NCI-H2196 (cell line): ENCODE data around the gene KLHDC9.
"Not testable (repeated sequence)": the region's sequence is repeated elsewhere in the genome, so short reads cannot be mapped to it uniquely, and the experiment has no call there.

Source experiments
- DNase-seq: peaks from one replicate; lab custom pipeline; 2025; ENCODE audit not compliant: unreplicated experiment; lab: John Stamatoyannopoulos, UW

The KLHDC9 gene, protein sequence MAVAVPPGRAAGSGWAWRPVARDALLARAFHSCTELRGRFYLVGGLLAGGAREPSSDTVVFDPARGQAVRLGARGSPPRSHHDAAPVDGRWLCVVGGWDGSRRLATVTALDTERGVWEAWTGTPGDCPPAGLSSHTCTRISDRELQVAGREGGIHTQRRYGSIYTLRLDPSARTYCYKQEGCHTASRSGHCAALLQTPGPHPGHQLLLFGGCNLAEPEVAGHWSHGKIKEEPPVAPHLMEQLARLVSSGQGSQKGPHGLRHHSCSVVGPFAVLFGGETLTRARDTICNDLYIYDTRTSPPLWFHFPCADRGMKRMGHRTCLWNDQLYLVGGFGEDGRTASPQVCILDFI

DNA sequence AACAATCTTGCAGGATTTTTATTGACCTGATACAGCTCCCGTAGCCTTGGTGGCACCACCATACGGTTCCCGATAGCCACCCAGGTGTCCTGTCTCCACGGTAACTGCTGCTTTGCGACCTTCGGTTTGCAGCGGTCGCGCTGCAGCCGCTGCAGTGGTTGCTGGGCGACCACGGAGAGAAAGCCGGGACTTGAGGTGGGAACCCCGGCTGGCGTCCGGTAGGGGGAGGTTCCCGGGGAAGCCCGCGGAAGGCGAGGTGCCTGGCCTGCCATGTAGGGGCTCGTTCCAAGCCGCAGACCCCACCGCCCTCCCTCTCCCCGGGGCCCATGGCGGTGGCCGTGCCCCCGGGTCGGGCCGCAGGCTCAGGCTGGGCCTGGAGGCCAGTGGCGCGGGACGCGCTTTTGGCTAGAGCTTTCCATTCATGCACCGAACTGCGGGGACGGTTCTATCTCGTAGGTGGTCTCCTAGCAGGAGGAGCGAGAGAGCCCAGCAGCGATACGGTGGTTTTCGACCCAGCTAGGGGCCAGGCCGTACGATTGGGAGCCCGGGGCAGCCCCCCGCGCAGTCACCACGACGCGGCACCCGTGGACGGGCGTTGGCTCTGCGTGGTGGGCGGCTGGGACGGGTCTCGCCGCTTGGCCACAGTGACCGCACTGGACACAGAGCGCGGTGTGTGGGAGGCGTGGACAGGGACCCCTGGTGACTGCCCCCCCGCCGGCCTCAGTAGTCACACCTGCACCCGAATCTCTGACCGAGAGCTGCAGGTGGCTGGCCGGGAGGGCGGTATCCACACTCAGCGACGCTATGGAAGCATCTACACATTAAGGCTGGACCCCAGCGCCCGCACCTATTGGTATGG lies at the start of gene KLHDC9:
Gene KLHDC9 (plus strand): TSS at position 152 of the 859 bp plus-strand sequence. CDS start 175 bp downstream, at position 327.
- DNase-seq: peak; percentile 86

- DNase-seq: no peak
These were observed 49.0 kb upstream of the KLHDC9 start for GRCh38 chr1:161048949-161049722.

DNA sequence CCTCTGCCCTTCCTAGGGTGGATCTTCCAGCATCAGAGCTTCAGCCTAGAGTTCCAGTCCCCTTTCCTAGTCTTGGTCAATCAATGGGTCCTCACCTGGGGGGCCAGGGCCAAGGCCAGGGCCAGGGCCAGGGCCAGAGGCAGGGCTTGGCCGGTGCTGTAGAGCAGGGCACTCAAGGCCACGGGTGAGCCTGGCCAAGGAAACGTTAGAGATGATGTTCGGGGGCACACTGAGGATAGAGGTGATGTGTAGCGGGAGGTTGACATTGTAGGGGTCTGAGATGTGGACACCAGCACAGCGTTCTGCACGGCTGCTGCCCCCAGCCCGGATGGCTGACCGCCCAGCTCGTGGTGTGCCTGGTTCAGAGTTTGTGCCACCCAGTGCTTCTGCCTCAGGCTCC lies 46.9 kb upstream of the KLHDC9 start:
- no peak for DNase-seq

GRCh38 chr1:161052899-161053298 lies 45.3 kb upstream of the KLHDC9 start:
- no peak for DNase-seq

DNA sequence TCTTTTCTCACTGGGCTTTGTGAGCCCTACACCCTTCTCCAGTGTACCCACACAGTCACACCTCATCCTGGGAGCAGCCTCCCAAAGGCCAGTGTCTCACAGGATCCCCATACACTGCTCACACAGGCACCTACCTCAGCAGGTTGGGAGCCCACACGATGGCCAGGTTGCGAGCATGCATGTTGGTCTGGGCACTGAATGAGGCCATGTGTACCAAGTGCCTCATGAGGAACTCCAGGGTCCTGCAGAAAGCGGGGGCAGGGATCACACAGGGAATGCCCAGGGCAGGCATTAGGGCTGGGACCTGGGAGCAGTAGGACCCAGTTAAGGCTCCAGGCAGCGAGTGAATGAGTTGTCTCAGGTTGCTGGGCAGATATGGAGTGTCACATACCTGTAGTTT lies 43.9 kb upstream of the KLHDC9 start:
- DNase-seq: no peak

DNA sequence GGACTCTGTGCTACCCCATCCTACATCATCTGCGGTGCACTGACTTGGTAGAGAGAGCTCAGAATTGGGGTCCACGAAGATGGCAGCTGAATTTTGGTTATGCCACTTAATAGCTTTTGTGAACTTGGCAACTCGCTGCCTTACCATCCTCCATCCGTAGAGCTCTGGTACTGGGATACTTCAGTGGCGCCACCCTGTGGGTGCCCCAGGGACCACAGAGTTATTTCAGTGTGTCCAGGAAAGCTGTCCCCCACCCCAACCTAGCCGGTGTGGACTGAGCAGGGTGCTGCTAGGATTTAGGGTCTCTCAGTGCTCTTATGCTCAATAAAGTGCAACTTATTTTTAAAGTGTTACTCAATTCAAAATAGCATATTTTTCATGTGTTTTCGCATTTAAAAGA lies 43.4 kb upstream of the KLHDC9 start:
- DNase-seq: no peak

- no peak for DNase-seq
These were observed 38.9 kb upstream of the KLHDC9 start for GRCh38 chr1:161059293-161059692.

DNA sequence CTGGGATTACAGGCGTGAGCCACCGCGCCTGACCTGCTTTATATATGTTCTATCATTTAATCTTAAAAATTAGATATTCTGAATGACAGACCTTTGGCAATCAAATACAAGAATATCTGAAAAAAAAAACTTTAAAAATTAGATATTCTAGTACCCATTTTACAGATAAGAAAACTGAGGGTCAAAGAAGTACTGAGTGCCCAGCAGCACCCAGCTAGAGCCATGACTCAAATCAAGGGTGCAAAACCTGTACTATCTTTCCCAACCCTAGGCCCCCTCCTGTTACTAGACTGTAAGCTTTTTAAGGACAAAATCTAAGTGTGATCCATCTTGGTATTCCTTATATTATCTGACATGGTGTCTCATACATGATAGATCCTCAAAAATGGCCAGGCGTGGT lies 36.7 kb upstream of the KLHDC9 start:
- no peak for DNase-seq

GRCh38 chr1:161063936-161064335 lies 34.2 kb upstream of the KLHDC9 start:
- DNase-seq: not testable (repeated sequence)

DNA sequence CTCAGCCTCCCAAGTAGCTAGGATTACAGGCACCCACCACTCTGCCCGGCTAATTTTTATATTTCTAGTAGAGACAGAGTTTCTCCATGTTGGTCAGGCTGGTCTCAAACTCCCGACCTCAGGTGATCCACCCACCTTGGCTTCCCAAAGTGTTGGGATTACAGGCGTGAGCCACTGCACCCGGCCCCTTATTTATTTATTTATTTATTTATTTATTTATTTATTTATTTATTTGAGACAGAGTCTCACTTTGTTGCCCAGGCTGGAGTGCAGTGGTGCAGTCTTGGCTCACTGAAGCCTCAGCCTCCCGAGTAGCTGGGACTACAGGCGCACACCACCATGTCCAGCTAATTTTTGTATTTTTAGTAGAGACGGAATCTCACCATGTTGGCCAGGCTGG lies 32.5 kb upstream of the KLHDC9 start:
- not testable (repeated sequence) for DNase-seq

DNA sequence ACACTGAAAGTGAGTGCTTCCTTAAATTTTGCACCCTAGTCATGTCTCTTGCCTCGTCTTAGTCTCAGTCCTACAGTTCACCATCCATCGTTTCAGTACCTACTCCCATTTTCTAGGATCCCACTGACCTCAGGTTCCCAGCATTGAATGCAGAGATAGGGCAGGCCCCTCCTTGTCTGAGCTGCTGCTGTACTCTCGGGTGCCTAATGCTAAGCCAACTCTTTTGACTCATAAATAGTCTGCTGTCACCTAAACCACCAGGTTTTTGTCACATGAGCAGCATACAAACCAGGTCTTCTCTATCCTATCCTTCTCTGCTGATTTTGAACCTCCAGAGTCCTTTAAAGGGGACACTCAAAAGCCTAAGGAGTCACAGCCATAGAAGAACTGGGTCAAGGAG lies 31.5 kb upstream of the KLHDC9 start:
- DNase-seq: no peak

- DNase-seq: no peak
These were observed 29.6 kb upstream of the KLHDC9 start for GRCh38 chr1:161068306-161069234.

- no peak for DNase-seq
These were observed 28.9 kb upstream of the KLHDC9 start for GRCh38 chr1:161069241-161069640.

- DNase-seq: no peak
These were observed 28.4 kb upstream of the KLHDC9 start, which contains the start of gene ARHGAP30 for GRCh38 chr1:161069731-161070270. Gene ARHGAP30, minus strand, starts transcription at chr1:161069891. Its CDS starts 267 bp downstream, at chr1:161069624.

- no peak for DNase-seq
These were observed 27.4 kb upstream of the KLHDC9 start for GRCh38 chr1:161070761-161071160.

DNA sequence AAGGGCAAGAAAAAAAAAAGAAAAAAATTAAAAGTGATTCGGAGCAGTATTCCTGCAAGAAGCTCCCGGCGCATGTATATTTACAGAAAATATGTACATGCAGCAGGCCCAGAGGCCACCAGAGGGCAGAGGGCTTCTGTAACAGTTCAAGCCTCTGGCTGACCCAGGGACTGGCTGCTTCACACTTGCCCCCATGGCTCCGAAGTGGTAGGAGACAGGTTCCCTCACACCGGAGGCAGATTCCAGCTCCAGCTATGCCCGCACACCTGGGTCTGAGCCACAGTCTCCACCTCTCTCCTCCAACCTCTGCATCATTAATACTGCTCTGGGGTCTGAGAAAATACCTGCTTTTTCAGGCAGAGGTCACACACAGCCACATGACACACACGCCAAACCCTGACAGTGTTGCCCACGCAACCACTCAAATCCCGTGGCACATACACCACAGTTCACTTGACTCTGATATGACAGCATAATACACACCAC lies 26.2 kb upstream of the KLHDC9 start:
- peak; percentile 26 for DNase-seq

DNA sequence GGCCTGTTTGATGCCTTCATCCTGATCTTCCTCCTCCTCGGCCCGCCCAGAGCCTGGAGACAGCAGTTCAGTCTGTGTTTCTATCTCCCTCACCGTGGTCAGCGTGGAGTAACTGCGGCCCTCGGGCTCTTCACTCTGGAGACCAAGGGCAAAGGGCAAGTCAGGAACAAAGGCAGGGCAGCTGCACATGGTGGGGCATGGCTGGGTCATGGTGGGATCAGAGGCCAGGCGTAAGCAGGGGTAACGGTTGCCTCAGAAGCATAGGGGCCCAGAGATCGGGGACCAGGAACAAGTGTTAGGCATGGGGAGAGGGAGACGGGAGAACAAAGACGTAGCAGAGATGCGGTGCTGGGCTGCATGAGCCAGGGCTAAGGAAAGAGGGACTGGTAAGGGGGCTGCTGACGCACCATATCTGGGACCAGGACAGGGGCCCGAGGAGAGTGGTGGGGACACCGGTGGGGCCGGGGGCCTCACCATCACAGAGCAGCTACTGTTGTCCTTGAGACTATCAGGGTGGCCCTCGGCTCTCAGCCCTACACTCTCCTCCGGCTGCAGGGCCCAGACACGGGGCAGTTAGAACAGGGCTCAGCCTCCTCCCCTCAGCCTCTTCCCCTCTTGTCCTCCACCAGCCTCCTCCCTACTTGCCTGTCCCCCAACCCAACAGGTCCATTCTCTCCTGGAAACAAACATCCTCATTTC lies 25.3 kb upstream of the KLHDC9 start:
- DNase-seq: no peak

- no peak for DNase-seq
These were observed 24.6 kb upstream of the KLHDC9 start for GRCh38 chr1:161073474-161074121.
